Measurements from ENCODE around the gene CIAPIN1. TPM values are rescaled to one million over a fixed set of nuclear protein-coding genes. Genes with fewer than 3 reads are reported as not detected.

The CIAPIN1 gene
- polyA plus RNA-seq, 3 donors, result 24.0 to 46.5 (median 42.1) TPM

DNA sequence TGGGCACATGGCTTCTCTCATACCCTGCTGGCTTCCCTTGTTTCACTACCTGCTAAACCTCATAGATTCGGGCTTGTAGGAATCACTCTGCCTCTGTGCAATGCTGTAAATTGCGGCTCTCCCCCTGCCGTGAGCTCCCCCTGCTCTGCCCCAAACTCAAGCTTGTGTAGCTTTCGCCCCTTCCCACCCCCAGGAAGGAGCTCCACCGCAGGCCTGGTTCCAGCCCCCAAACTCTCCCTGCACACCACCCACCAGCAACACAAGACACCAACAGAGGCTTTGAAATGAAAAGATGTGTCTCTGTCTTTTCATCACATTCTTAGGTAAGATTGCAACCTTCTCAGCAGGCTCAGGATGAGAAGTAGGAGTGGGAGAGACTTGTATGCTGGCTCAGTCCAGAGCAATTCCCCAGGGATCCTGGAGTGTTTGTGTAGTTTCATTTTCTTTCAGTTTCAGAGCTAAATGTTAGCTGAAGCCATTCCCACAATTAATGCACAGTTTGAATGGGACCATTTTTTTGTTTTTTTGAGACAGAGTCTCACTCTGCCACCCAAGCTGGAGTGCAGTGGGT is 60.7 kb downstream of the CIAPIN1 start:
- Mint-ChIP-seq H3K9me3 (peaks cover 0 to 4% (median 0%) of the 10 kb centered on the region in 7 donors), H3K27me3 (ENCODE audit: low read depth in 3 of 3) (peaks cover 12 to 27% (median 19%) of the 10 kb centered on the region in 3 donors), H3K4me3 (no peak overlapping the region), H3K27ac (no peak overlapping the region), H3K36me3 (no peaks in the 10 kb centered on the region), H3K4me1 (peaks cover 21% of the 10 kb centered on the region)
- no peaks in the 10 kb centered on the region for H4K20me1 ChIP-seq (ENCODE audit: insufficient read depth, low read length)
- H3K36me3 ChIP-seq (replicated peaks in 1 of 2; ENCODE audit: control insufficient read depth in 1 of 2, insufficient read depth in 2 of 2, low read length in 2 of 2), result no peaks in the 10 kb centered on the region
- TF ChIP-seq, protein P1, sequence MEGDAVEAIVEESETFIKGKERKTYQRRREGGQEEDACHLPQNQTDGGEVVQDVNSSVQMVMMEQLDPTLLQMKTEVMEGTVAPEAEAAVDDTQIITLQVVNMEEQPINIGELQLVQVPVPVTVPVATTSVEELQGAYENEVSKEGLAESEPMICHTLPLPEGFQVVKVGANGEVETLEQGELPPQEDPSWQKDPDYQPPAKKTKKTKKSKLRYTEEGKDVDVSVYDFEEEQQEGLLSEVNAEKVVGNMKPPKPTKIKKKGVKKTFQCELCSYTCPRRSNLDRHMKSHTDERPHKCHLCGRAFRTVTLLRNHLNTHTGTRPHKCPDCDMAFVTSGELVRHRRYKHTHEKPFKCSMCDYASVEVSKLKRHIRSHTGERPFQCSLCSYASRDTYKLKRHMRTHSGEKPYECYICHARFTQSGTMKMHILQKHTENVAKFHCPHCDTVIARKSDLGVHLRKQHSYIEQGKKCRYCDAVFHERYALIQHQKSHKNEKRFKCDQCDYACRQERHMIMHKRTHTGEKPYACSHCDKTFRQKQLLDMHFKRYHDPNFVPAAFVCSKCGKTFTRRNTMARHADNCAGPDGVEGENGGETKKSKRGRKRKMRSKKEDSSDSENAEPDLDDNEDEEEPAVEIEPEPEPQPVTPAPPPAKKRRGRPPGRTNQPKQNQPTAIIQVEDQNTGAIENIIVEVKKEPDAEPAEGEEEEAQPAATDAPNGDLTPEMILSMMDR (IDR thresholded peaks at IDR 0.05), result no peak
- H3K79me2 ChIP-seq (ENCODE audit: insufficient read depth, low read length), result no peaks in the 10 kb centered on the region
- no peak overlapping the region for H3K27ac ChIP-seq (ENCODE audit: low read depth in 1 of 2, low read length in 2 of 2)
- H3K27me3 ChIP-seq (ENCODE audit: control insufficient read depth in 2 of 2, insufficient read depth in 2 of 2, low read length in 2 of 2), result peaks cover 0 to 8% of the 10 kb centered on the region in 2 donors
- 80% methylated on average over 2 of the region's 5 CpGs for WGBS (ENCODE audit: insufficient coverage)
- H3K4me1 ChIP-seq (ENCODE audit: control insufficient read depth in 1 of 2, insufficient read depth in 2 of 2, low read length in 2 of 2), result peaks cover 14 to 22% of the 10 kb centered on the region in 2 donors
- no peak overlapping the region for H3K9ac ChIP-seq (ENCODE audit: insufficient read depth, low read length, poor library complexity, severe bottlenecking)
- no peak overlapping the region for H3K4me3 ChIP-seq (replicated peaks in 1 of 3; ENCODE audit: low read depth in 2 of 3, low read length in 3 of 3)
- intact Hi-C loops (cut with micrococcal nuclease), result no loop called here
- no peaks in the 10 kb centered on the region for H3K9me3 ChIP-seq (replicated peaks in 1 of 2; ENCODE audit: control insufficient read depth in 1 of 2, insufficient read depth in 1 of 2, low read length in 2 of 2)
- no peak overlapping the region for H2AFZ ChIP-seq (ENCODE audit: insufficient read depth, low read depth, low read length, poor library complexity, severe bottlenecking)
- H3K4me2 ChIP-seq (replicated peaks; ENCODE audit: extremely low read depth, low read length, poor library complexity, severe bottlenecking), result no peak overlapping the region
- DNase-seq, result no peak

DNA sequence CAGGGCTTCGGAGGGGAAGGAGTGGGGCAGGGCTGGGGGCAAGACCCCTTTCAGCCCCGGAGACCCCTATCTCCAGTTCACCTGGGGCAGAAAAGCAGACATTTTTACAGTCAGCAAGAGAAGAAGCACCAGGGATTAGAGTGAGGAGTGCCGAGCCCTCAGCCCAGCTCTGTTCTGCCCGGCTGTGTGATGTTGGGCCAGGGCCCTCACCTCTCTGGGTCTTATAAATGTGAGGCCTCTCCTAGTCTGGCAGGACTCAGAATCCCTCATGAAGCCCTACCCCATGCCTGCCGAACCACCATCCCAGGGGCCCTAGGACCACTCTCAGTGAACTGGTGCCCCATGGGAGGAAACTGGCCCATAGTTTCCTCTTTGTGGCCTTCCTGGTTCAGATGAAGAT is 62.1 kb downstream of the CIAPIN1 start:
- H3K4me2 ChIP-seq (replicated peaks; ENCODE audit: extremely low read depth, low read length, poor library complexity, severe bottlenecking), result no peak overlapping the region
- H3K9me3 ChIP-seq (replicated peaks in 1 of 2; ENCODE audit: control insufficient read depth in 1 of 2, insufficient read depth in 1 of 2, low read length in 2 of 2), result no peaks in the 10 kb centered on the region
- H3K27me3 Mint-ChIP-seq (ENCODE audit: low read depth in 3 of 3), result peaks cover 11 to 19% (median 15%) of the 10 kb centered on the region in 3 donors
- no peak overlapping the region for H3K4me3 Mint-ChIP-seq
- no peaks in the 10 kb centered on the region for H3K36me3 Mint-ChIP-seq
- H3K36me3 ChIP-seq (replicated peaks in 1 of 2; ENCODE audit: control insufficient read depth in 1 of 2, insufficient read depth in 2 of 2, low read length in 2 of 2), result no peaks in the 10 kb centered on the region
- peak overlapping the region; percentile 74 for H2AFZ ChIP-seq (ENCODE audit: insufficient read depth, low read depth, low read length, poor library complexity, severe bottlenecking)
- H3K9me3 Mint-ChIP-seq, result peaks cover 0 to 2% (median 0%) of the 10 kb centered on the region in 7 donors
- peaks cover 34% of the 10 kb centered on the region for H3K4me1 Mint-ChIP-seq
- H3K79me2 ChIP-seq (ENCODE audit: insufficient read depth, low read length), result no peaks in the 10 kb centered on the region
- H3K27me3 ChIP-seq (ENCODE audit: control insufficient read depth in 2 of 2, insufficient read depth in 2 of 2, low read length in 2 of 2), result peaks cover 0 to 4% of the 10 kb centered on the region in 2 donors
- TF ChIP-seq, protein P1 (IDR thresholded peaks at IDR 0.05), result no peak
- peak overlapping the region in 1 of 7 donors; percentile 76 for H3K27ac Mint-ChIP-seq
- no peak overlapping the region for H3K27ac ChIP-seq (ENCODE audit: low read depth in 1 of 2, low read length in 2 of 2)
- 89% methylated on average over 3 of the region's 5 CpGs for WGBS (ENCODE audit: insufficient coverage)
- peaks cover 23 to 33% of the 10 kb centered on the region in 2 donors for H3K4me1 ChIP-seq (ENCODE audit: control insufficient read depth in 1 of 2, insufficient read depth in 2 of 2, low read length in 2 of 2)
- no peak overlapping the region for H3K4me3 ChIP-seq (replicated peaks in 1 of 3; ENCODE audit: low read depth in 2 of 3, low read length in 3 of 3)
- no peaks in the 10 kb centered on the region for H4K20me1 ChIP-seq (ENCODE audit: insufficient read depth, low read length)
- DNase-seq, result no peak
- H3K9ac ChIP-seq (ENCODE audit: insufficient read depth, low read length, poor library complexity, severe bottlenecking), result no peak overlapping the region
- intact Hi-C loops (cut with micrococcal nuclease), result no loop called here

All from CD14-positive monocyte (primary cell).